ENCODE data around the gene PLCD3. TPM values are rescaled to one million over a fixed set of nuclear protein-coding genes. Genes with fewer than 3 reads are reported as not detected.

Gene PLCD3
- total and polyA plus RNA-seq, 2 of the 13 experiments (the other 11 are each of a cell fraction or from before 2014, with no cell fraction given): 11.3 to 39.1 TPM

DNA sequence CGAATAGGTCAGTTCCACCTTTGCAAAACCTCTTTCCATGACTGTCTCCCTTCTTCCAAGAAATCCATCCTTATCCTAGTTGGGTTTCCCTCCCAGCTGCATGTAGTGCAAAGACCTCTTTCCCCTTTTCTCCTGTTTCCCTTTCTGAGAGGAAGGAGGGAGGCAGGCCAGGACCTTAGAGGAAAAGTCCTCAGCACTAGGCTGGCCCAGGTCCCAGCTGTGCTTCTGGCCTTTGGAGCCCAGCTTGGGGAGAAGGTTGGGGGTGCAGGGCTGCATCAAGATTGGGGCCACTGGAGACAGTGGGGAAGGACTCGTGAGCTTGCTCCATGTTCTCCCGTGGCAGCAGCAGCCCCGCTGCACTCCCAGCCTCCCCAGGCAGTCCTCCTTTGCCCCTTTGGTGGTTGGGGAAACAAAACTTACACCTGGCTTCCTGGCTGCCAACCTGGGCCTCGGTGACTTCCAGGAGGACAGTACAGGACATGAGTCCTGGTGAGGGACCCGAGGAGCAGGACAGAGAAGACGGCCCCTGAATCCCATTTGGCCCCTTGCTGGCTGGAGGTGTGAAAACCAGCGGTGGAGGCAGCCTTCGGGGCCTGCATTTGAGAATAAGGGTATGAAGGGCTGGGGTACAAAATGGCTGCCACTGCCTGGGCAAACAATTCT, 29.8 kb upstream of the PLCD3 start (continued):
- TF ChIP-seq RFX1 (IDR thresholded peaks at IDR 0.05) (no peak), ZFP62 (CRISPR knock-in tag; IDR thresholded peaks at IDR 0.05) (no peak), NFE2L2 (IDR thresholded peaks at IDR 0.05; ENCODE audit: low read length) (no peak), ZNF567 (CRISPR knock-in tag; IDR thresholded peaks at IDR 0.05; ENCODE audit: borderline replicate concordance) (no peak), ZNF775 (CRISPR knock-in tag; IDR thresholded peaks at IDR 0.05; ENCODE audit: borderline replicate concordance) (no peak), ZMYM3 (CRISPR knock-in tag; IDR thresholded peaks at IDR 0.05) (no peak), NAIF1 (CRISPR knock-in tag; IDR thresholded peaks at IDR 0.05; ENCODE audit: borderline replicate concordance) (no peak), ZNF180 (CRISPR knock-in tag; IDR thresholded peaks at IDR 0.05; ENCODE audit: borderline replicate concordance, low read depth) (no peak), MEF2D (CRISPR knock-in tag; IDR thresholded peaks at IDR 0.05) (no peak), GATAD2A (CRISPR knock-in tag; IDR thresholded peaks at IDR 0.05) (no peak), ZFP41 (CRISPR knock-in tag; IDR thresholded peaks at IDR 0.05; ENCODE audit: borderline replicate concordance) (no peak), ZNF720 (CRISPR knock-in tag; IDR thresholded peaks at IDR 0.05) (no peak), ZNF274 (CRISPR knock-in tag; IDR thresholded peaks at IDR 0.05) (no peak), REXO4 (CRISPR knock-in tag; IDR thresholded peaks at IDR 0.05; ENCODE audit: borderline replicate concordance) (no peak)
- TF ChIP-seq, protein P1, sequence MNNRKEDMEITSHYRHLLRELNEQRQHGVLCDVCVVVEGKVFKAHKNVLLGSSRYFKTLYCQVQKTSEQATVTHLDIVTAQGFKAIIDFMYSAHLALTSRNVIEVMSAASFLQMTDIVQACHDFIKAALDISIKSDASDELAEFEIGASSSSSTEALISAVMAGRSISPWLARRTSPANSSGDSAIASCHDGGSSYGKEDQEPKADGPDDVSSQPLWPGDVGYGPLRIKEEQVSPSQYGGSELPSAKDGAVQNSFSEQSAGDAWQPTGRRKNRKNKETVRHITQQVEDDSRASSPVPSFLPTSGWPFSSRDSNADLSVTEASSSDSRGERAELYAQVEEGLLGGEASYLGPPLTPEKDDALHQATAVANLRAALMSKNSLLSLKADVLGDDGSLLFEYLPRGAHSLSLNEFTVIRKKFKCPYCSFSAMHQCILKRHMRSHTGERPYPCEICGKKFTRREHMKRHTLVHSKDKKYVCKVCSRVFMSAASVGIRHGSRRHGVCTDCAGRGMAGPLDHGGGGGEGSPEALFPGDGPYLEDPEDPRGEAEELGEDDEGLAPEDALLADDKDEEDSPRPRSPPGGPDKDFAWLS (CRISPR knock-in tag; IDR thresholded peaks at IDR 0.05; ENCODE audit: borderline replicate concordance): no peak
- TF ChIP-seq, protein P2, sequence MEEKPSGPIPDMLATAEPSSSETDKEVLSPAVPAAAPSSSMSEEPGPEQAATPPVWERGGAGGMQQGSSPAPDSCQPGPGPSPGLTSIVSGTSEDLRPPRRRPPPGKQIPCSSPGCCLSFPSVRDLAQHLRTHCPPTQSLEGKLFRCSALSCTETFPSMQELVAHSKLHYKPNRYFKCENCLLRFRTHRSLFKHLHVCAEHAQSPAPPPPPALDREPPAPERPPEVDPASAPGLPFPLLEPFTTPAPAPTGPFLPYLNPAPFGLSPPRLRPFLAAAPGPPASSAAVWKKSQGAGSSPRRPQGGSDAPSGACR (CRISPR knock-in tag; IDR thresholded peaks at IDR 0.05): no peak
- TF ChIP-seq, protein P3, sequence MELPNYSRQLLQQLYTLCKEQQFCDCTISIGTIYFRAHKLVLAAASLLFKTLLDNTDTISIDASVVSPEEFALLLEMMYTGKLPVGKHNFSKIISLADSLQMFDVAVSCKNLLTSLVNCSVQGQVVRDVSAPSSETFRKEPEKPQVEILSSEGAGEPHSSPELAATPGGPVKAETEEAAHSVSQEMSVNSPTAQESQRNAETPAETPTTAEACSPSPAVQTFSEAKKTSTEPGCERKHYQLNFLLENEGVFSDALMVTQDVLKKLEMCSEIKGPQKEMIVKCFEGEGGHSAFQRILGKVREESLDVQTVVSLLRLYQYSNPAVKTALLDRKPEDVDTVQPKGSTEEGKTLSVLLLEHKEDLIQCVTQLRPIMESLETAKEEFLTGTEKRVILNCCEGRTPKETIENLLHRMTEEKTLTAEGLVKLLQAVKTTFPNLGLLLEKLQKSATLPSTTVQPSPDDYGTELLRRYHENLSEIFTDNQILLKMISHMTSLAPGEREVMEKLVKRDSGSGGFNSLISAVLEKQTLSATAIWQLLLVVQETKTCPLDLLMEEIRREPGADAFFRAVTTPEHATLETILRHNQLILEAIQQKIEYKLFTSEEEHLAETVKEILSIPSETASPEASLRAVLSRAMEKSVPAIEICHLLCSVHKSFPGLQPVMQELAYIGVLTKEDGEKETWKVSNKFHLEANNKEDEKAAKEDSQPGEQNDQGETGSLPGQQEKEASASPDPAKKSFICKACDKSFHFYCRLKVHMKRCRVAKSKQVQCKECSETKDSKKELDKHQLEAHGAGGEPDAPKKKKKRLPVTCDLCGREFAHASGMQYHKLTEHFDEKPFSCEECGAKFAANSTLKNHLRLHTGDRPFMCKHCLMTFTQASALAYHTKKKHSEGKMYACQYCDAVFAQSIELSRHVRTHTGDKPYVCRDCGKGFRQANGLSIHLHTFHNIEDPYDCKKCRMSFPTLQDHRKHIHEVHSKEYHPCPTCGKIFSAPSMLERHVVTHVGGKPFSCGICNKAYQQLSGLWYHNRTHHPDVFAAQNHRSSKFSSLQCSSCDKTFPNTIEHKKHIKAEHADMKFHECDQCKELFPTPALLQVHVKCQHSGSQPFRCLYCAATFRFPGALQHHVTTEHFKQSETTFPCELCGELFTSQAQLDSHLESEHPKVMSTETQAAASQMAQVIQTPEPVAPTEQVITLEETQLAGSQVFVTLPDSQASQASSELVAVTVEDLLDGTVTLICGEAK (IDR thresholded peaks at IDR 0.05): no peak
- TF ChIP-seq, protein P3 (CRISPR knock-in tag; IDR thresholded peaks at IDR 0.05): peak; percentile 50; the same call in 1 of the 2 replicates
- TF ChIP-seq, protein P4, sequence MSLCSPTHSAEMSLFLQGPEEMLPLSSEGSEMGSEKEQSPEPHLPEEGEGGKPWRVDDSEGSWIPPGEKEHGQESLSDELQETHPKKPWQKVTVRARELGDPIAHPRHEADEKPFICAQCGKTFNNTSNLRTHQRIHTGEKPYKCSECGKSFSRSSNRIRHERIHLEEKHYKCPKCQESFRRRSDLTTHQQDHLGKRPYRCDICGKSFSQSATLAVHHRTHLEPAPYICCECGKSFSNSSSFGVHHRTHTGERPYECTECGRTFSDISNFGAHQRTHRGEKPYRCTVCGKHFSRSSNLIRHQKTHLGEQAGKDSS (CRISPR knock-in tag; IDR thresholded peaks at IDR 0.05; ENCODE audit: borderline replicate concordance, low read depth): no peak; the same call in 1 of the 2 replicates
